Placental pericyte (primary cell): Measurements from ENCODE around the gene RAI1. TPM values are rescaled to one million over a fixed set of nuclear protein-coding genes. Genes with fewer than 3 reads are reported as not detected.
A peak's percentile ranks its signal among the peaks of the same experiment; 100 is the strongest.

Experiments
- small RNA-seq: library from RNA; depleted of rRNA; stranded (forward); fragments of <200 nt; gene quantifications from one replicate; pipeline ENCODE3, GENCODE V24; 2012; ENCODE audit warnings: low replicate concordance
- total RNA-seq: library from RNA; depleted of rRNA; stranded (reverse); fragments of >200 nt; gene quantifications from 2 replicates; pipeline ENCODE4 v1.2.3, GENCODE V29; 2012

Gene RAI1
- 16.4 and 26.5 TPM in 2 replicates for total RNA-seq

GRCh38 chr17:17681187-17681743 is at the start of gene RAI1:
Gene RAI1 (plus strand): TSS chr17:17681458. CDS start chr17:17792949, 111,491 bp downstream.

DNA sequence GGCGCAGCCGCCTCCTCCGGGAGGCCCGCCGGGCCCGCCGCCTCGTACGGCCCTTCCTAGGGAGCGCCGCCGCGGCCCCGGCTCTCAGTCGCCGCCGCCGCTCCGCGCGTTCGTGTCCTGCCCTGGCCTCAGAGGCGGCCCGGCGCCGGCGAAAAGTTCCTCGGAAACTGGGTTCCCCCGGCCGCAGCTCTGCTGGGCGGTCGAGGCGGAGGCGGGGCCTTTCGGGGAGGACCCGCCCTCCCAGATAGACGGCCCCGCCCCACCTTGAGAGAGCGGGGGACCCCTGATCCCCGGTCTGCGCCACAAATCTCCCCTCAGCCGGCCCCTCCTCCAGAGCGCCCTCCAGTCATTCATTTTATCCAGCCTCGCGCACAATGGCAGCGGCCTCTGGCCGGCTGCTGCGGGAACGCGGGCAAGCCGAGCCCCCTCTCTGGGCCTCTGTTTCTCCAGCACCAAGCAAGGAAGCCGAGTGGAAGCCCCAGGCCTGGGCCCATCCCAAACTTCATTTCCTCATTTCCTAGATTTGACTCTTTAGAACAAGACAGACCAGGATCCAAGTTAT is 155.6 kb downstream of the RAI1 start, which contains the start of gene SREBF1:
SREBF1 (minus strand) TSS at position 169 of the 562 bp plus-strand sequence. CDS start 169 bp downstream, outside the sequence.

Small RNA genes within 50 kb of the gene (small RNA-seq; reads per million reads assigned to genes)
- gene MIR33B (15.6 reads per million, percentile 96 among the genes with 10 or more reads in this experiment), gene MIR6777 (not detected), gene RF02177 (not detected), gene RF02178 (not detected)

Other genes with a start within 250 kb of the RAI1 start
- 10.1 and 13.0 TPM in 2 replicates for gene MED9, start 204.5 kb upstream of the RAI1 start, total RNA-seq
- 1.1 and 2.2 TPM in 2 replicates for gene RASD1, start 185.1 kb upstream of the RAI1 start, total RNA-seq
- gene PEMT, start 89.8 kb upstream of the RAI1 start, total RNA-seq, result 29.3 and 33.0 TPM in 2 replicates
- 68.1 and 145 TPM in 2 replicates for gene SREBF1, start 155.5 kb downstream of the RAI1 start, total RNA-seq